GM18873 (cell line): Measurements from ENCODE around the gene TM9SF4.
"Not testable (repeated sequence)": the region's sequence is repeated elsewhere in the genome, so short reads cannot be mapped to it uniquely, and the experiment has no call there.

Experiments
- ATAC-seq: cut with Tn5 transposase; IDR thresholded peaks from one replicate; pipeline ENCODE4 v1.9.1; 2021; ENCODE audit warnings: mild to moderate bottlenecking, moderate library complexity, moderate number of reproducible peaks; ENCODE audit not compliant: unreplicated experiment, low FRiP score

TM9SF4 gene

GRCh38 chr20:32089637-32090362 lies 19.7 kb upstream of the TM9SF4 start:
- ATAC-seq = no peak

DNA sequence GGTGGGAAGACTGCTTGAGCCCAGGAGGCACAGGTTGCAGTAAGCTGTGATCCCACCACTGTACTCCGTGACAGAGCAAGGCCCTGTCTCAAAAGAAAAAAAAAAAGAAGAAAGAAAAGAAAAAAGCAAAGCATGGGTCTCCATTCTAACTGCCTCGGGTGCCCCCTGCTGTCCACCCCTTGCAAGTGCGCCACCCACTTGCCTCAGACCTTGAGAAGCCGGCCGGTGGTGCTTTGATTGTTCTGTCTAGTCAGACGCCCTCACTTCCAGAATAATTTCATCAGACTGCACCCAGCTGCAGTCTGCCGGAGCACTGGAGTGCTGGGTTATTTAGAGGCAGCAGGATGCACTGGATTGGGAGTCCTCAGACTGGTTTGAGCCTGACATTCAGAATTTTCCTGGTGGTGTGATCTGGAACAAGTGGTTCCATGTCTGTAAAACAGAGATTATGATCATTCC lies 17.6 kb upstream of the TM9SF4 start:
- ATAC-seq = no peak

GRCh38 chr20:32098786-32099185 lies 10.7 kb upstream of the TM9SF4 start:
- ATAC-seq = no peak

DNA sequence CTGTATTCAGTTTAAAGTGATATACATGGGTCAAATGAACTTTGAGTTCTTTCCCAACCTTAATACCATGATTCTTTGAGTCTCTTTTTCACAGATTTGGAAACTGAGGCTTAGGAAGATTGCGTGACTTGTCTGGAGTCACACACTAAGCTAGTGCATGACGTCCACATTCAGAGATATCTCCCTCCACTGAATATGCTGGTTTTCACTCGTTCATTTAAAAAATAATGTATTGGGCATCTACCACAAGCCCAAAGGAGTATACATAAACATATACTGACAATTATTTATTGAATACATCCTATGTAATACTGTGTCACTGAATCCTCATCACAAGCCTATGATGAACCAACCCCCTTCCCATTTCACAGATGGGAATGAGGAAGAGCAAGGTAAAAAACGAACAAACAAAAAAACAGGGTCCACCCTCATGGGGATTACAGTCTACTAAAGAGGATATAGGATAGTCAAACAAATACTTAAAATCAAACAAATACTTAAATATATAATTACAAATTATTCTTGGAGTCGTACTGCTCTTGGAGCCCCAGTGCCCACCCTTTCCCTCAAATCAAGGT lies 611 bp upstream of the TM9SF4 start:
- no peak for ATAC-seq

DNA sequence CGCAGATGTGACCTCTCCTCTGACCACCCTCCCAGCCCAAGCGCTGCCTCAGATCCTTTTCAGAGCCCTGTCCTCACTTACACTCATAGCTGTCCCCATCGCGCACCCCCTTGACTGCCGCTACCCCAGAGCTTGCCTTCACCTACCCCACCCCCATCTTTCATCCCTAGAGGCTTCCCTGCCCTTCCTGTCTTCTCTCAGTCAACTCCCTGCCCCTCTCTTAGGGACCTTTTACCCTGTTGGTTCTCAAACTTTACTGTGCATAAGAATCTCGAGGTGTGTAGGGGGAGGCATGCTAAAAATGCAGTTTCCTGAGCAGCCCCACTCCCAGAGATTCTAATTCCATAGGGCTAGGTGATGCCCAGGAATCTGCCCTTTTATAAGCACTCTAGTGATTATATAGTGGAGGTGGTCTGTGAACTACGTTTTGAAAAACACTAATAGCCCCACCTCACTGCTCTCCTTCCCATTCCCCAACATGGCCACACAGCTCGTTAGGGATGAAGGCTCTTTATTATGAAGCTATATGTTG lies 725 bp downstream of the TM9SF4 start:
- ATAC-seq = no peak

DNA sequence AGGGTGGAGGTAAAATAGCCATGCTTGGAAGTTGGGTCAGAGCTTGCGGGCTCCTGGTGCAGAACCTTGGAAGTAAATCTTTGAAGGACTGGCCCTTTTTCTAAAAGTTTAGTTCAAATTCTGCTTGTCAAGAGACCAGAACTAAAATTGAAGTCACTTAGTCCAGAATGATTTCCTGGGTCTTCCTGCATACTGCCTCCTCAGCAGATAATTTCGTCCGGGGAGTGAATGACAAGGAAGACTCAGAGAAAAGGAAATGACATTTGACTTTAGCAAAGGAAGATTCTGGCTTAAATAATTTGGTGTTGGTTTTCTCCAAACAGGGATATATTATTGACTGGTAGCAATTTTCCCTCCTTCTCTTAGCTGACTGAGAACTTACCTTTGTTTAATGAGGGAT lies 1.2 kb downstream of the TM9SF4 start:
- ATAC-seq = no peak

DNA sequence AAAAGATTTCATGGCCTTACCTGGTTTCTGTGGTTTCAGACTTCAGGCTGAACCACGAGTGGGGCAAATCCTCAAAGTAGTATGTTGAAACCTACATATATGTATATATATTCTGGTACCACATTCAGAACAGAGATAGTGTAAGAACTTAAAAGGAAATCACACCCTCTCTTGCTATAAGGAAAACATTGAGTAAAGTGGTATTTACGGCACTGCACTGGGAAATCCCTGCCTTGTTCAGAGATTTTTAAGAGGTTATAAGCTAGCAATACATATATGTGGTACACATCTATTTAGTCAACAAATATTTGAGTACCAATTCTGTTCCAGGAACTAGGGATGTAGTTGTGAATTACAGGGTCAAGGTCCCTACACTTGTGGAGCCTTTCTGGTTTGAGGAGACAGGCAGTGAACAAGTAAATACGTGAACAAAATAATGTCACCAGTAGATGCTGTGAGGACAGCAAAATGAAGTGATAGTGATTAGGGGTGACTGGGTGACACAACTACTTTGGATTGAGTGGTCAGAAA lies 1.7 kb downstream of the TM9SF4 start:
- no peak for ATAC-seq

- no peak for ATAC-seq
Measured at GRCh38 chr20:32111753-32112152, 2.2 kb downstream of the TM9SF4 start.

- ATAC-seq = no peak
Measured at GRCh38 chr20:32112841-32113240, 3.3 kb downstream of the TM9SF4 start.

GRCh38 chr20:32113591-32114260 lies 4.2 kb downstream of the TM9SF4 start:
- no peak for ATAC-seq

- no peak for ATAC-seq
Measured at GRCh38 chr20:32114305-32114960, 4.9 kb downstream of the TM9SF4 start.

- ATAC-seq = no peak
Measured at GRCh38 chr20:32115211-32115767, 5.8 kb downstream of the TM9SF4 start.

DNA sequence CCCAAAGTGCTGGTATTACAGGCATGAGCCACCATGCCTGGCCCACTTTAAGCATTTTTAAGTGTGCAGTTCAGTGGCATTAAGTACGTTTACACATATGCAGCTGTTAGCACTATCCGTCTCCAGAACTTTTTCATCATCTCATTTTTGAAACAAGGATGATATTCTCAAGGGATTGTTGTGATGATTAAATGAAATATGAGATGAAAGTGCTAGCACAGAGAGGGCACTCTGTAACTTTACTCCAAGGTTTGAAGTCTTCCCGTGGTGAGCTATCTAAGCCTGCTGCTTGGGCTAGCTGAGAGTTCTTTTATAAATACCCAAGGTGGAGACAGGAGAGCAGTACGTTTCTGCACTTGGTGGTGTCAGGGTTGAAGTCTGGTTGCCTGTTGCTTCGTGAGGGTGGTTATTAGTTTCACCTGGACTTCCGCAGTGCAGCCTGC lies 6.6 kb downstream of the TM9SF4 start:
- no peak for ATAC-seq

- ATAC-seq = not testable (repeated sequence)
Measured at GRCh38 chr20:32116796-32117195, 7.3 kb downstream of the TM9SF4 start.

DNA sequence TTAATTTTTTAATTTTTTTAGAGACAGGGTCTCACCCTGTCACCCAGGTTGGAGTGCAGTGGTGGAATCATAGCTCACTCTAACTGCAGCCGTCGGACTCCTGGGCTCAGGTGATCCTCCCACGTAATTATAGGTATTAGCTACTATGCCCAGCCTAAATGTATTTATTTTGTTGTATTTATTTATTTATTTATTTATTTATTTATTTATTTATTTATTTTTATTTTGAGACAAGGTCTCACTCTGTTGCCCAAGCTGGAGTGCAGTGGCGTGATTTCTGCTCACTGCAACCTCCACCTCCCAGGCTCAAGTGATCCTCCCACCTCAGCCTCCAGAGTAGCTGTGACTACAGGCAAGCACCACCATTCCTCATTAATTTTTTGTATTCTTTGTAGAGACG lies 8.9 kb downstream of the TM9SF4 start:
- not testable (repeated sequence) for ATAC-seq

- no peak for ATAC-seq
Measured at GRCh38 chr20:32119734-32120133, 10.2 kb downstream of the TM9SF4 start.

GRCh38 chr20:32121908-32122307 lies 12.4 kb downstream of the TM9SF4 start:
- not testable (repeated sequence) for ATAC-seq

GRCh38 chr20:32123088-32123487 lies 13.6 kb downstream of the TM9SF4 start:
- ATAC-seq = no peak

GRCh38 chr20:32124916-32125454 lies 15.5 kb downstream of the TM9SF4 start:
- ATAC-seq = no peak

- no peak for ATAC-seq
Measured at GRCh38 chr20:32125506-32125905, 16.0 kb downstream of the TM9SF4 start.
